Smooth muscle cell (in vitro differentiated cells): ENCODE data around the gene TSPAN9. TPM values are rescaled to one million over a fixed set of nuclear protein-coding genes. Genes with fewer than 3 reads are reported as not detected.

Experiments
- DNase-seq: peaks from one replicate; lab custom pipeline; 2025; ENCODE audit not compliant: unreplicated experiment; lab: John Stamatoyannopoulos, UW
- H2AFZ ChIP-seq: fragments of 200-600 bp; sonication (generic); 2 replicates; pipeline ENCODE4 v1.6.0; 2016; ENCODE audit warnings: antibody characterized with exemption, low read depth, mild to moderate bottlenecking
- H3F3A ChIP-seq: fragments of 200-600 bp; sonication (generic); 2 replicates; pipeline ENCODE4 v1.6.0; 2017; ENCODE audit warnings: antibody characterized with exemption, low read depth
- H3K27ac ChIP-seq: fragments of 200-600 bp; sonication (generic); 2 replicates; pipeline ENCODE4 v1.5.1; 2016; ENCODE audit warnings: low read depth, mild to moderate bottlenecking
- H3K27me3 ChIP-seq: fragments of 200-600 bp; sonication (generic); 2 replicates; pipeline ENCODE4 v1.6.1; 2016; ENCODE audit warnings: low read depth, mild to moderate bottlenecking
- H3K36me3 ChIP-seq: fragments of 200-600 bp; sonication (generic); 2 replicates; pipeline ENCODE4 v1.5.1; 2016; ENCODE audit warnings: low read depth
- H3K4me1 ChIP-seq: fragments of 200-600 bp; sonication (generic); 2 replicates; pipeline ENCODE4 v1.5.1; 2016; ENCODE audit warnings: low read depth
- H3K4me2 ChIP-seq: fragments of 200-600 bp; sonication (generic); 2 replicates; pipeline ENCODE4 v1.6.0; 2016; ENCODE audit warnings: mild to moderate bottlenecking
- H3K4me3 ChIP-seq: fragments of 200-600 bp; sonication (generic); 2 replicates; pipeline ENCODE4 v1.5.1; 2016; ENCODE audit warnings: mild to moderate bottlenecking
- H3K79me2 ChIP-seq: fragments of 200-600 bp; sonication (generic); 2 replicates; pipeline ENCODE4 v1.6.0; 2016; ENCODE audit warnings: low read depth, mild to moderate bottlenecking
- H3K9ac ChIP-seq: fragments of 200-600 bp; sonication (generic); 2 replicates; pipeline ENCODE4 v1.6.0; 2016; ENCODE audit warnings: low read depth
- H3K9me3 ChIP-seq: fragments of 200-600 bp; sonication (generic); replicated peaks from 2 replicates; pipeline ENCODE4 v1.5.1; 2016; ENCODE audit warnings: low read depth
- H4K20me1 ChIP-seq: fragments of 200-600 bp; sonication (generic); 2 replicates; pipeline ENCODE4 v1.6.0; 2016; ENCODE audit warnings: low read depth
- CTCF ChIP-seq: fragments of 200-600 bp; sonication (generic); IDR thresholded peaks from 2 replicates; pipeline ENCODE4 v1.5.1; 2017; ENCODE audit warnings: borderline replicate concordance, mild to moderate bottlenecking, antibody characterized with exemption; ENCODE audit not compliant: insufficient read depth, poor library complexity, severe bottlenecking
- WGBS: methylation state at CpG from one replicate; pipeline ENCODE4 v1.1.7; 2016; ENCODE audit warnings: low lambda C conversion rate; 5-methylcytosine and 5-hydroxymethylcytosine counted together
- polyA plus RNA-seq: library from polyadenylated mRNA; unstranded; fragments of >200 nt; fragmentation: Nextera tagmentation; extraction: Ambion mirVana; gene quantifications from 2 replicates; pipeline ENCODE4 v1.2.1, GENCODE V29; 2016
- total RNA-seq: library from RNA; depleted of rRNA; stranded (reverse); fragments of >200 nt; gene quantifications from 2 replicates; pipeline ENCODE4 v1.2.3, GENCODE V29; 2014

The TSPAN9 gene
- total and polyA plus RNA-seq, 2 experiments from 2014 or later = 17.7 to 29.8 TPM

DNA sequence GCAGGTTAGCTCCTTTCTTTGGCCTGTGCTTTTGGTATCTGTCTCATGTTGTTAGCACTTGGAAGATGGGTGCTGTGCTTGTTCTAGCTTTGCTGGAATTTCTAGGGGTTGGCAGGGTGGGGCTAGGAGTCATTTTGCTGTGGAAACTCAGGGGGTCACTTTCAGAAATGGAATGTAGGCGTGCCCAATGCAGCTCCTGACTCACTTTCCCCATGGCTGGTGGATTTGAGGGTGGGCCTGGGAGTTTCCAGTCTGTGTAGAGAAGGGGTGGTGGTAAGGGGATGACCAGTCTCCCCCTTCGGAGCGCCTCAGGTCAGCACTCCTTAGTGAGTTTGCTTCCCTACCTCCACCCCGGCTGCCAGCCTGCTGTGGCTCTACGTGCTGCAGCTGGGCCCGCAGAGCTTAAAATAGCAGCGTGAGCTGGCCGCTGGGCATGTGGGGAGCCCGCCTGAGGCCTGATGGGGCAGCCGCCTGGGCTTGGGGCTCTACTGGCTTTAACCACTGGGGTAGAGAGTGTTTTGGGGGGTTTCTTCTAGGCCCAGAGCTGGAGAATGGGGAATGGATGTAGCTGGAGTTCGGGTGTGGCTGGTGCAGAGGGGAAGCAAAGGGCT lies 108.2 kb downstream of the TSPAN9 start:
- H3K4me3 ChIP-seq = no peak overlapping the region
- WGBS = 90% methylated on average over 11 of the region's 11 CpGs
- no peak overlapping the region for H2AFZ ChIP-seq
- no peaks in the 10 kb centered on the region for H3K36me3 ChIP-seq
- H3K27ac ChIP-seq = no peak overlapping the region
- no peak overlapping the region for H3K9ac ChIP-seq
- H3K79me2 ChIP-seq = no peaks in the 10 kb centered on the region
- peaks cover 13% of the 10 kb centered on the region for H3K4me1 ChIP-seq
- TF ChIP-seq CTCF = no peak
- H3K9me3 ChIP-seq = no peaks in the 10 kb centered on the region
- peaks cover 91% of the 10 kb centered on the region for H4K20me1 ChIP-seq
- H3K4me2 ChIP-seq = no peak overlapping the region
- DNase-seq = no peak
- no peaks in the 10 kb centered on the region for H3K27me3 ChIP-seq
- no peaks in the 10 kb centered on the region for H3F3A ChIP-seq

GRCh38 chr12:3186546-3187215 lies 109.5 kb downstream of the TSPAN9 start:
- 85% methylated on average over 6 of the region's 6 CpGs for WGBS

DNA sequence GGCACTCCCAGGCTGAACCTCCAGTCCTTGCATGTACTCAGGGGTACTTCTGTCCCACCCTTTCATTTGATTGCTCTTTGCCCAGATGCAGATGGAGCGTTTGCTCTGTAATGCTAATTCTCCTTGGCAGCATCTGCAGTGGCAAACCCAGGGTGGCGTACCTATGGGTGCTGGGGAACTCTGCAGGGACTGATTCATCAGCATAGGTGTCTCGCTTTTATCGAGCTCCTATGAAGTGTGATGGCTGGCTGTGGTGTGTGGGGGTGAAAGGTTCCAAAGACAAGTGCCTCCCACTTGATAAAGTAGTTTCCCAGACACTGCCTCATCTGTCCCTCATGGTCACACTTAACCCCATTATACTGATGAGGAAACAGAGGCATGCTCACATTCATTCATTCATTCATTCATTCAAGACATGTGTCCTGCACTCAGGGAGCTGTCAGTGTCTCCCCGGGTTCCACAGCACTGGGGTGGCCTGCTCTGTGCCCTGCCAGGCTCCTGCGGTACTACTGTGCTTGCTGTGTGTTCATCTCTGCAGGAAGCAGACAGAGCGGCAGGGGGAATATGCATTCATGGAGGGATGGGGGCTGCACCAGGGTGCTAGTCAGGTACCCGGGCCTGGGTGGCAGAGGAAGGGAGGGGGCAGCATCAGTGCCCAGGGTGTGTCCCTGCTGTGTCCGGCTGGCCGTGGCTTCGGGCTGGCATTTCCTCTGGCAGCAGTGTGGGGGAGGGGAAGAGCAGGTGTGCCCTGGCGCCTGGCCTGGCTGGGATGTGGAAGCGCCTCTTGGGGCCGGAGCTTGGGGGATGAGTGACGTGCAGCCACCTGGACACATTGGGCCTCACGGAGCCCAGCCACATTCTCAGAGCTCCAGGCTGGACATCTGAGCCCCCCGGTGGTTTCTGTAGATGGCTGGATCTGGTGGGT lies 110.9 kb downstream of the TSPAN9 start:
- no peaks in the 10 kb centered on the region for H3K79me2 ChIP-seq
- TF ChIP-seq CTCF = no peak
- H3K36me3 ChIP-seq = no peaks in the 10 kb centered on the region
- no peaks in the 10 kb centered on the region for H3F3A ChIP-seq
- H3K9ac ChIP-seq = no peak overlapping the region
- peaks cover 100% of the 10 kb centered on the region for H4K20me1 ChIP-seq
- no peaks in the 10 kb centered on the region for H3K27me3 ChIP-seq
- no peak for DNase-seq
- no peak overlapping the region for H2AFZ ChIP-seq
- WGBS = 95% methylated on average over 17 of the region's 17 CpGs
- H3K4me3 ChIP-seq = no peak overlapping the region
- H3K4me1 ChIP-seq = peaks cover 13% of the 10 kb centered on the region
- H3K27ac ChIP-seq = no peak overlapping the region
- H3K4me2 ChIP-seq = no peak overlapping the region
- H3K9me3 ChIP-seq = no peaks in the 10 kb centered on the region

More at GRCh38 chr12:3186546-3187215, 109.5 kb downstream of the TSPAN9 start:
- DNase-seq = no peak
- H3K79me2 ChIP-seq = no peaks in the 10 kb centered on the region
- H3F3A ChIP-seq = no peaks in the 10 kb centered on the region
- peaks cover 13% of the 10 kb centered on the region for H3K4me1 ChIP-seq
- H3K4me3 ChIP-seq = no peak overlapping the region
- peaks cover 100% of the 10 kb centered on the region for H4K20me1 ChIP-seq
- H3K4me2 ChIP-seq = no peak overlapping the region
- H3K9me3 ChIP-seq = no peaks in the 10 kb centered on the region
- H3K36me3 ChIP-seq = no peaks in the 10 kb centered on the region
- no peaks in the 10 kb centered on the region for H3K27me3 ChIP-seq
- TF ChIP-seq CTCF = no peak
- H3K27ac ChIP-seq = no peak overlapping the region
- H2AFZ ChIP-seq = no peak overlapping the region
- H3K9ac ChIP-seq = no peak overlapping the region
